GM06990 (cell line): Measurements from ENCODE around the gene VWC2.

Experiments
- DNase-seq: peaks from one replicate; pipeline ENCODE4 v3.0.0-alpha.2; 2011; ENCODE audit not compliant: insufficient read length; ENCODE audit errors: extremely low read depth
- H3K27me3 ChIP-seq: replicated peaks from 2 replicates; pipeline ENCODE4 v1.6.0; 2011; ENCODE audit warnings: low read length; ENCODE audit not compliant: control insufficient read depth, insufficient read depth
- H3K36me3 ChIP-seq: 2 replicates; pipeline ENCODE4 v1.5.1; 2011; ENCODE audit warnings: low read length; ENCODE audit not compliant: control insufficient read depth, insufficient read depth
- H3K4me3 ChIP-seq: replicated peaks from 2 replicates; pipeline ENCODE4 v1.5.1; 2011; ENCODE audit warnings: low read depth, mild to moderate bottlenecking, control low read depth, low read length
- CTCF ChIP-seq: IDR thresholded peaks from 2 replicates; pipeline ENCODE4 v1.5.1; 2011; ENCODE audit warnings: low read length, control low read depth, mild to moderate bottlenecking, inconsistent platforms; ENCODE audit not compliant: insufficient read depth, poor library complexity, severe bottlenecking

The VWC2 gene

GRCh38 chr7:49775949-49776443 lies 2.6 kb downstream of the VWC2 start:
- H3K27me3 ChIP-seq: no peaks in the 10 kb centered on the region; the same call in none of the 2 replicates
- no peak for DNase-seq
- TF ChIP-seq CTCF: no peak

GRCh38 chr7:49776994-49777393 lies 3.6 kb downstream of the VWC2 start:
- H3K27me3 ChIP-seq: no peaks in the 10 kb centered on the region; the same call in none of the 2 replicates
- no peak overlapping the region for H3K4me3 ChIP-seq
- TF ChIP-seq CTCF: peak; percentile 35
- no peak for DNase-seq
- H3K36me3 ChIP-seq: no peaks in the 10 kb centered on the region

More at GRCh38 chr7:49775949-49776443, 2.6 kb downstream of the VWC2 start:
- Histone ChIP-seq H3K4me3 (peak overlapping the region; percentile 15; the same call in 1 of the 2 replicates), H3K36me3 (no peaks in the 10 kb centered on the region)

GRCh38 chr7:49778731-49779270 lies 5.4 kb downstream of the VWC2 start:
- DNase-seq: no peak
- no peaks in the 10 kb centered on the region; the same call in none of the 2 replicates for H3K27me3 ChIP-seq

GRCh38 chr7:49780953-49781352 lies 7.5 kb downstream of the VWC2 start:
- no peak for TF ChIP-seq CTCF
- DNase-seq: no peak
- no peak overlapping the region for H3K4me3 ChIP-seq

More at GRCh38 chr7:49778731-49779270, 5.4 kb downstream of the VWC2 start:
- H3K36me3 ChIP-seq: no peaks in the 10 kb centered on the region
- no peak for TF ChIP-seq CTCF
- no peak overlapping the region for H3K4me3 ChIP-seq

GRCh38 chr7:49781996-49782395 lies 8.6 kb downstream of the VWC2 start:
- H3K27me3 ChIP-seq: no peaks in the 10 kb centered on the region; the same call in 1 of the 2 replicates
- no peaks in the 10 kb centered on the region for H3K36me3 ChIP-seq
- no peak for TF ChIP-seq CTCF
- H3K4me3 ChIP-seq: no peak overlapping the region
- DNase-seq: no peak

More at GRCh38 chr7:49780953-49781352, 7.5 kb downstream of the VWC2 start:
- no peaks in the 10 kb centered on the region for H3K36me3 ChIP-seq
- no peaks in the 10 kb centered on the region; the same call in none of the 2 replicates for H3K27me3 ChIP-seq
